Central memory CD8-positive, alpha-beta T cell (primary cell): ENCODE results near the gene BZW1.

Experiments
- ATAC-seq: fragments of 150-1000 bp; cut with Tn5 transposase; replicated peaks from 2 replicates; pipeline ENCODE4 v1.10.0; 2022; ENCODE audit warnings: mild to moderate bottlenecking, moderate FRiP score, moderate number of reproducible peaks; ENCODE audit not compliant: poor library complexity, severe bottlenecking; ENCODE audit errors: extremely low read depth
- DNase-seq, 2 donors: peaks; one replicate each; pipeline ENCODE4 v3.0.0; 2021; ENCODE audit warnings: low spot score in 2 of 2
- H3K27ac Mint-ChIP-seq: one replicate; pipeline ENCODE4 v1.8.0; 2022; ENCODE audit warnings: low read depth, mild to moderate bottlenecking, moderate library complexity, mixed read lengths
- H3K27me3 Mint-ChIP-seq: one replicate; pipeline ENCODE4 v1.8.0; 2022; ENCODE audit warnings: mixed read lengths
- H3K36me3 Mint-ChIP-seq: one replicate; pipeline ENCODE4 v1.8.0; 2022; ENCODE audit warnings: mild to moderate bottlenecking, moderate library complexity, mixed read lengths; ENCODE audit not compliant: insufficient read depth
- H3K4me1 Mint-ChIP-seq: one replicate; pipeline ENCODE4 v1.8.0; 2022; ENCODE audit warnings: mixed read lengths
- H3K4me3 Mint-ChIP-seq: one replicate; pipeline ENCODE4 v1.8.0; 2022; ENCODE audit warnings: mild to moderate bottlenecking, moderate library complexity, mixed read lengths
- H3K9me3 Mint-ChIP-seq: one replicate; pipeline ENCODE4 v1.8.0; 2022; ENCODE audit warnings: mixed read lengths

Gene BZW1

DNA sequence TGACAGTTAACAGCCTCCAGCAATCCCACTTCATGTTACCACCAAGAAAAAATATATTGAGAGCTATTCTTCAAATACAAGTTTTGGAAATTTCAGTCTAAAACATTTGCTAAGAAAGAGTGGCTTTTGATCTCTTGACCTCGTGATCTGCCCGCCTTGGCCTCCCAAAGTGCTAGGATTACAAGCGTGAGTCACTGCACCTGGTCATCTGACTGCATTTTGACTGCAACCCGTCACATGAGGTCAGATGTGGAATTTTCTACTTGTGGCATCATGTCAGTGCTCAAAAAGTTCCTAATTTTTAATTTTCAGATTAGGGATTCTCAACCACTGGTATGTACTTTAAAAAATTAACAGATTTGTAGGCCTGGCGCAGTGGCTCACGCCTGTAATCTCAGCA, 61.9 kb downstream of the BZW1 start:
- peaks cover 8% of the 10 kb centered on the region for H3K4me1 Mint-ChIP-seq
- no peak overlapping the region for H3K4me3 Mint-ChIP-seq
- DNase-seq, result no peak
- H3K9me3 Mint-ChIP-seq, result no peaks in the 10 kb centered on the region
- no peak for ATAC-seq
- peaks cover 47% of the 10 kb centered on the region for H3K36me3 Mint-ChIP-seq
- H3K27ac Mint-ChIP-seq, result no peak overlapping the region
- no peaks in the 10 kb centered on the region for H3K27me3 Mint-ChIP-seq
